CD4-positive, CD25-positive, alpha-beta regulatory T cell (primary cell): ENCODE data around the gene PPEF2. TPM values are rescaled to one million over a fixed set of nuclear protein-coding genes. Genes with fewer than 3 reads are reported as not detected.
"Not testable (repeated sequence)": the region's sequence is repeated elsewhere in the genome, so short reads cannot be mapped to it uniquely, and the experiment has no call there.

ENCODE experiments used
- ATAC-seq, 2 donors: fragments of 150-1000 bp; cut with Tn5 transposase; one replicate each; pipeline ENCODE4 v1.10.0; 2021; ENCODE audit warnings: low read depth in 2 of 2, moderate number of reproducible peaks in 2 of 2, moderate library complexity in 1 of 2
- DNase-seq, 3 donors: peaks; one replicate each; pipeline versions ENCODE4 v3.0.0 to v3.0.0-alpha.2; 2012 to 2022; ENCODE audit warnings: mixed read lengths in 1 of 3
- H3K27ac ChIP-seq: one replicate; pipeline ENCODE4 v1.7.0; 2013; ENCODE audit warnings: mild to moderate bottlenecking, low read length; ENCODE audit not compliant: insufficient read depth, poor library complexity, severe bottlenecking
- H3K27me3 ChIP-seq: one replicate; pipeline ENCODE4 v1.7.0; 2013; ENCODE audit warnings: low read length; ENCODE audit not compliant: control insufficient read depth, insufficient read depth
- H3K36me3 ChIP-seq: one replicate; pipeline ENCODE4 v1.7.0; 2013; ENCODE audit warnings: mild to moderate bottlenecking, low read length, moderate library complexity; ENCODE audit not compliant: control insufficient read depth, insufficient read depth
- H3K4me1 ChIP-seq: 2 replicates; pipeline ENCODE4 v1.7.0; 2013; ENCODE audit warnings: mild to moderate bottlenecking, low read length; ENCODE audit not compliant: insufficient read depth, control insufficient read depth, poor library complexity, severe bottlenecking
- H3K4me3 ChIP-seq: one replicate; pipeline ENCODE4 v1.7.0; 2013; ENCODE audit warnings: low read depth, mild to moderate bottlenecking, low read length, moderate library complexity
- H3K9me3 ChIP-seq, 2 experiments: 1 replicate in 1 of 2; 2 replicates in 1 of 2; pipeline ENCODE4 v1.7.0; 2013; ENCODE audit warnings: low read length in 2 of 2, mild to moderate bottlenecking in 1 of 2, moderate library complexity in 1 of 2; ENCODE audit not compliant: control insufficient read depth in 2 of 2
- H3K27ac Mint-ChIP-seq, 3 donors: one replicate each; pipeline ENCODE4 v1.8.0; 2020 to 2022; ENCODE audit warnings: mild to moderate bottlenecking in 3 of 3, mixed read lengths in 3 of 3, moderate library complexity in 2 of 3
- H3K27me3 Mint-ChIP-seq: one replicate; pipeline ENCODE4 v1.8.0; 2022; ENCODE audit warnings: mild to moderate bottlenecking, mixed read lengths
- H3K36me3 Mint-ChIP-seq: one replicate; pipeline ENCODE4 v1.8.0; 2020; ENCODE audit warnings: mixed read lengths
- H3K4me1 Mint-ChIP-seq, 4 donors: one replicate each; pipeline ENCODE4 v1.8.0; 2020 to 2022; ENCODE audit warnings: mixed read lengths in 4 of 4, mild to moderate bottlenecking in 1 of 4
- H3K4me3 Mint-ChIP-seq, 4 donors: one replicate each; pipeline ENCODE4 v1.8.0; 2020 to 2022; ENCODE audit warnings: mild to moderate bottlenecking in 4 of 4, mixed read lengths in 4 of 4, moderate library complexity in 3 of 4
- H3K9me3 Mint-ChIP-seq, 7 donors: one replicate each; pipeline ENCODE4 v1.8.0; 2020 to 2022; ENCODE audit warnings: mixed read lengths in 7 of 7, mild to moderate bottlenecking in 3 of 7, moderate library complexity in 2 of 7
- polyA plus RNA-seq, 4 donors: library from polyadenylated mRNA; unstranded; fragments of 300-500 nt; fragmentation: Illumina TruSeq; gene quantifications; one replicate each; pipeline ENCODE4 v1.2.3, GENCODE V29; 2021
- total RNA-seq: library from RNA; stranded (reverse); gene quantifications from one replicate; pipeline ENCODE4 v1.2.3, GENCODE V29; 2022

The PPEF2 gene
- total and polyA plus RNA-seq, 5 donors from 2014 or later = not detected

DNA sequence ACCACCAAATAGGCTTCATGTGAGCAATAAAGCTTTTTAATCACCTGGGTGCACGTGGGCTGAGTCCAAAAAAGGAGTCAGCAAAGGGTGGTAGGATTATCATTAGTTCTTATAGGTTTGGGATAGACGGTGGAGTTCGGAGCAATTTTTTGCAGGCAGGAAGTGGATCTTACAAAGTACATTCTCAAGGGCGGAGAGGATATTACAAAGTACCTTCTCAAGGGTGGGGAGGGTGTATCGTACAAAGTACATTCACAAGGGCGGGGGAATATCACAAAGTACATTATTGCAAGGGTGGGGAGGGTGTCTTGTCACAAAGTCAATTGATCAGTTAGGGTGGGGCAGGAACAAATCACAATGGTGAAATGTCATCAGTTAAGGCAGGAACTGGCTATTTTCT lies 8.6 kb upstream of the PPEF2 start:
- not testable (repeated sequence) for H3K9me3 ChIP-seq, H3K27ac ChIP-seq, H3K4me1 ChIP-seq, H3K27ac Mint-ChIP-seq, H3K4me3 Mint-ChIP-seq, DNase-seq, H3K4me1 Mint-ChIP-seq, H3K27me3 ChIP-seq, H3K27me3 Mint-ChIP-seq, H3K4me3 ChIP-seq, ATAC-seq, H3K9me3 Mint-ChIP-seq
- H3K36me3 Mint-ChIP-seq = peaks cover 34% of the 10 kb centered on the region
- peaks cover 19% of the 10 kb centered on the region for H3K36me3 ChIP-seq

DNA sequence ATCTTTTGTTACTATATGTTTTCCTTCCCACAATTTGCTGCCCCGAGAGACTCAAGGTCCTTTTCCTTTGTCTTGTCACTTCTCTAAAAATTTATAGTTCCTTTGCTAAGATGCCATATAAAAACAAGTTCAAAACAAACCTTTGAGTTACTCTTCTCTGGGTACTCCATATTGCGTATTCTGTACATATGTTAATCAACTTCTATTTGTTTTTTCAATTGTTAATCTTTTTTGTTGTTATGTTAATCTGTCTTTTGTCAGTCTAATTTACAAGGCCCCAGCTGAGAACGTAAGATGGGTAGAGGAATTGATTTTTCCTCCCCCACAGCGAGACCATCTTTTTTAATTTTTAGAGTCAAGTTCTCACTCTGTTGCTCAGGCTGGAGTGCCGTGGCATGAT lies 7.2 kb upstream of the PPEF2 start:
- Mint-ChIP-seq H3K36me3 (peaks cover 30% of the 10 kb centered on the region), H3K4me1 (no peaks in the 10 kb centered on the region), H3K27ac (no peak overlapping the region), H3K9me3 (peaks cover 0 to 5% (median 0%) of the 10 kb centered on the region in 7 donors), H3K4me3 (no peak overlapping the region), H3K27me3 (no peaks in the 10 kb centered on the region)
- ATAC-seq (no peak), DNase-seq (no peak)
- H3K27ac ChIP-seq = no peak overlapping the region
- H3K9me3 ChIP-seq = no peaks in the 10 kb centered on the region
- no peaks in the 10 kb centered on the region for H3K4me1 ChIP-seq
- peaks cover 10% of the 10 kb centered on the region for H3K36me3 ChIP-seq
- H3K27me3 ChIP-seq = no peaks in the 10 kb centered on the region
- no peak overlapping the region for H3K4me3 ChIP-seq

DNA sequence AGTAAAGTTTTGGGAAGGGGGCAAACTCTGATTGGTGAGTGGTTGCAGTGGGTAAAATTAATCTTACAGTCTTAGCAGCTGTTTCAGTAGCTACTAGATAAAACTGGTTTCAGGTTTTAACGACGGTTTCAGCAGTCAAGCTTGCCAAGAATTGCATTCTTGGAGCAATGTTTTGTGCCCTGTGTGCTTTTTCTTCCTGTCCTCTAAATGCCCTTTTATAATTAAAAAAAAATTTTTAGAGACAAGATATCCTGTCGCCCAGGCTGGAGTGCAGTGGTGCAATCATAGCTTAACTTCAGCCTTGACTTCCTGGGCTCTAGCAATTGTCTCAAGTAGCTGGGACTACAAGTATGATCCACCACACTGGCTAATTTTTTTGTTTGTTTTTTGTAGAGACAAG lies 6.3 kb upstream of the PPEF2 start:
- ATAC-seq (no peak), DNase-seq (no peak)
- no peaks in the 10 kb centered on the region for H3K9me3 ChIP-seq
- Mint-ChIP-seq H3K36me3 (peaks cover 24% of the 10 kb centered on the region), H3K4me1 (no peaks in the 10 kb centered on the region), H3K27me3 (no peaks in the 10 kb centered on the region), H3K27ac (no peak overlapping the region), H3K4me3 (no peak overlapping the region), H3K9me3 (peaks cover 0 to 5% (median 0%) of the 10 kb centered on the region in 7 donors)
- no peak overlapping the region for H3K4me3 ChIP-seq
- no peak overlapping the region for H3K27ac ChIP-seq
- no peaks in the 10 kb centered on the region for H3K27me3 ChIP-seq
- peaks cover 6% of the 10 kb centered on the region for H3K36me3 ChIP-seq
- H3K4me1 ChIP-seq = no peaks in the 10 kb centered on the region

DNA sequence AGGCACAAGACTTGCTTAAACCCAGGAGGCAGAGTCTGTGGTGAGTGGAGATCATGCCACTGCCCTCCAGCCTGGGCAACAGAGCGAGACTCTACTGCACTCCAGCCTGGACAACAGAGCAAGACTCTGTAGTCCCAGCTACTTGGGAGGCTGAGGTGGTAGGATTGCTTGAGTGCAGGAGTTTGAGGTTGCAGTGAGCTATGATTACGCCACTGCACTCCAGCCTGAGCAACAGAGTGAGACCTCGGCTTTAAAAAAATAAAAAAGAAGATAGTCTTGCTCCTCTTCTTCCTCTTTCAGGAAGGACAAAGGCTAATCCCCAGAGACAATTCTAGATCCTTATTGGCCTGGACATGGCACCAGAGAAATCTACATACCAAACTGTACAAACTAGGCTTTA lies 5.7 kb upstream of the PPEF2 start:
- Histone ChIP-seq H3K27ac (no peak overlapping the region), H3K9me3 (no peaks in the 10 kb centered on the region), H3K36me3 (peaks cover 4% of the 10 kb centered on the region), H3K27me3 (no peaks in the 10 kb centered on the region), H3K4me1 (no peaks in the 10 kb centered on the region), H3K4me3 (no peak overlapping the region)
- Mint-ChIP-seq H3K36me3 (peaks cover 19% of the 10 kb centered on the region), H3K4me1 (no peaks in the 10 kb centered on the region), H3K27me3 (no peaks in the 10 kb centered on the region), H3K9me3 (peaks cover 0 to 5% (median 0%) of the 10 kb centered on the region in 7 donors), H3K4me3 (no peak overlapping the region), H3K27ac (no peak overlapping the region)
- ATAC-seq (no peak), DNase-seq (no peak)

DNA sequence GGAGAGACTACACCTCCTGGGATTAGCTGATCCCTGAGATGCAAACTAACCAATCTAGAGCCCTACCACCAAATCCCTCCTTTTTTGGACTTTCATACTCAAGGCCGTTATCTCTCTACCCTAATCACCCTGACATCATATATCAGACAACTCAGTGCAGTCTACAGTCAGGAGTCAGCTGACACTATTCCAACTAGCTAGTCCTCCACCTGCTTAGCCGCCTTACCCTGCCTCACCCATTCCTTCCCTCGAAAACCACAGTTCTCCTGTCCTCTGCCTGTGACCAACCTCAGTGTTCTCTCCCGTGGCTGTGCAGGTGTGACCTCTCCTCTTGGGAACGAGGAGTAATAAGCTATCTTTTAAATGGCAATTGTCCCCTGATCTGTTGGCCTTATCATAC lies 1.8 kb upstream of the PPEF2 start:
- DNase-seq = no peak
- no peak overlapping the region for H3K27ac Mint-ChIP-seq
- Histone ChIP-seq H3K4me3 (no peak overlapping the region), H3K27ac (no peak overlapping the region), H3K27me3 (peaks cover 9% of the 10 kb centered on the region), H3K36me3 (no peaks in the 10 kb centered on the region), H3K4me1 (no peaks in the 10 kb centered on the region), H3K9me3 (no peaks in the 10 kb centered on the region)
- H3K4me1 Mint-ChIP-seq = no peaks in the 10 kb centered on the region
- no peak overlapping the region for H3K4me3 Mint-ChIP-seq
- H3K27me3 Mint-ChIP-seq = peaks cover 13% of the 10 kb centered on the region
- no peaks in the 10 kb centered on the region for H3K36me3 Mint-ChIP-seq
- H3K9me3 Mint-ChIP-seq = peaks cover 0 to 1% (median 0%) of the 10 kb centered on the region in 7 donors
- ATAC-seq = no peak

DNA sequence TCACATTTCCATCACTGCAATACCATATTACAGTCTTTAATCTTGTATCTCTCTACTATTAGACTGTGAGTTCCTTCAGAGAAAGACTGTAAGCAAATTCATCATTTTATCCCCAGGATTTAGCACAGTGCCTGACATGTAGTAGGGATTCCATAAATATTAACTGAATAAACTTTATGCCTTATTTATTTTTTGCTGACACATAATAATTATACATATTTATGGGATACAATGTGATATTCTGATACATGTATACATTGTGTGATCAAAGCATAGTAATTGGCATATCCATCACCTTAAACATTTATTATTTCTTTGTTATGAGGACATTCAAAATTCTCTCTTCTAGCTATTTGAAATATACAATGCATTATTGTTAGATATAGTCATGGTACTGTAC lies 3.7 kb downstream of the PPEF2 start:
- H3K4me1 ChIP-seq = no peaks in the 10 kb centered on the region
- no peak for DNase-seq
- Mint-ChIP-seq H3K27ac (no peak overlapping the region), H3K9me3 (peaks cover 0 to 4% (median 0%) of the 10 kb centered on the region in 7 donors), H3K36me3 (no peaks in the 10 kb centered on the region), H3K4me3 (no peak overlapping the region), H3K4me1 (no peaks in the 10 kb centered on the region), H3K27me3 (peaks cover 35% of the 10 kb centered on the region)
- no peak overlapping the region for H3K4me3 ChIP-seq
- peaks cover 9% of the 10 kb centered on the region for H3K27me3 ChIP-seq
- ATAC-seq = no peak
- H3K36me3 ChIP-seq = no peaks in the 10 kb centered on the region
- no peak overlapping the region for H3K27ac ChIP-seq
- H3K9me3 ChIP-seq = no peaks in the 10 kb centered on the region

DNA sequence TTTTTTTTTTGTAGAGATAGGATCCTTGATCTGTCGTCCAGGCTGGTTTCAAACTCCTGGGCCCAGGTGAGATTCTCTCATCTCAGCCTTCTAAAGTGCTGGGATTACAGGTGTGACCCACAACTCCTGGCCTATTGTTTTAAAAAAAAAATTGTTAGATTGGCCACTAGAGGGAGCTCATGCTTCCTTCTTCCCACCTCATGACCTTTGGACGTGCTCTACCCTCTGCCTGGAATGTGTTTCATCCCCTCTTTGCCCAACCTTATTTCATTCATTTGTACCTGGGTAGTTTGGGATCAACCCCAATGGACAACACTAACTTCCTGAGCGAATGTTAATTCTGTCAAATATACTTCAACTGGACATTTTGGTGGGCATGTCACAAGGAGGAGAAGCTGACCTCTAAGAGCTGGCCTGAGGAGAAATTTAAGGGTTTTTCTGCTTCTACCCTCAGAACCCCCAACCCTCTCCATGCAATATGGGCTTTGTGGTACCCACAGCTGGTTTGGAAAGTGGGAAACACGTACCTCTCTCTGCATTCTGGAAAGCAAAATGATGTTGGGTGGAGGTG lies 6.4 kb downstream of the PPEF2 start:
- Histone ChIP-seq H3K36me3 (no peaks in the 10 kb centered on the region), H3K4me1 (no peaks in the 10 kb centered on the region), H3K27me3 (peaks cover 2% of the 10 kb centered on the region), H3K4me3 (no peak overlapping the region), H3K27ac (no peak overlapping the region), H3K9me3 (no peaks in the 10 kb centered on the region)
- H3K4me1 Mint-ChIP-seq = no peaks in the 10 kb centered on the region
- ATAC-seq = peak in 1 of 2 donors; percentile 60
- peak overlapping the region in 1 of 3 donors; percentile 32 for H3K27ac Mint-ChIP-seq
- no peak overlapping the region for H3K4me3 Mint-ChIP-seq
- peak in 2 of 3 donors; percentile 41 to 54 for DNase-seq
- H3K9me3 Mint-ChIP-seq = peaks cover 0 to 4% (median 0%) of the 10 kb centered on the region in 7 donors
- no peaks in the 10 kb centered on the region for H3K36me3 Mint-ChIP-seq
- H3K27me3 Mint-ChIP-seq = peaks cover 26% of the 10 kb centered on the region

DNA sequence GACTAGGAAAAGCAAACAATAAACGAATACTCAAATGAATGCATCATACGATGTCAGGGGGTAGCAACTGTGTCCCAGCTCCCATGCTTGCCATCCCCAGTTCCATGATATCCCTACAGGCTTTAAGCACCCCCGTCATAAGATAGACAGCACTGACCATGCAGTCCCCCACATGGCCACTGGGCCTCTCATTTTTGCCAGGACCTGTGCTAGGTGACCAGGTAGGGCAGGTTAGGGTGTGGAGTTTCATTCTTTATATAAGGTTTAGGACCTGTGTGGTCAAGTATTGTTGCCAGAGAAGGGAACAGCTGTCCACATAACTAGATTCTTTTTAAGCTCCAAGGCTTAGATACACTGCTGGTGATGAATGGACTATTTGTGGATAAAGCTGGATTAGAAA lies 9.7 kb downstream of the PPEF2 start:
- no peaks in the 10 kb centered on the region for H3K9me3 ChIP-seq
- no peaks in the 10 kb centered on the region for H3K9me3 Mint-ChIP-seq
- no peaks in the 10 kb centered on the region for H3K27me3 ChIP-seq
- peak overlapping the region in 1 of 3 donors; percentile 25 for H3K27ac Mint-ChIP-seq
- H3K36me3 Mint-ChIP-seq = no peaks in the 10 kb centered on the region
- H3K27me3 Mint-ChIP-seq = peaks cover 29% of the 10 kb centered on the region
- no peak overlapping the region for H3K4me3 Mint-ChIP-seq
- no peaks in the 10 kb centered on the region for H3K36me3 ChIP-seq
- no peak overlapping the region for H3K4me3 ChIP-seq
- DNase-seq = no peak
- no peaks in the 10 kb centered on the region for H3K4me1 ChIP-seq
- no peak for ATAC-seq
- no peak overlapping the region for H3K27ac ChIP-seq
- no peaks in the 10 kb centered on the region for H3K4me1 Mint-ChIP-seq
